ENCODE data around the gene TYRO3. TPM values are rescaled to one million over a fixed set of nuclear protein-coding genes. Genes with fewer than 3 reads are reported as not detected.
A peak's percentile ranks its signal among the peaks of the same experiment; 100 is the strongest.

The TYRO3 gene
- total and polyA plus RNA-seq, 2 of the 13 experiments (the other 11 are each of a cell fraction or from before 2014, with no cell fraction given) = 24.0 to 43.6 TPM

DNA sequence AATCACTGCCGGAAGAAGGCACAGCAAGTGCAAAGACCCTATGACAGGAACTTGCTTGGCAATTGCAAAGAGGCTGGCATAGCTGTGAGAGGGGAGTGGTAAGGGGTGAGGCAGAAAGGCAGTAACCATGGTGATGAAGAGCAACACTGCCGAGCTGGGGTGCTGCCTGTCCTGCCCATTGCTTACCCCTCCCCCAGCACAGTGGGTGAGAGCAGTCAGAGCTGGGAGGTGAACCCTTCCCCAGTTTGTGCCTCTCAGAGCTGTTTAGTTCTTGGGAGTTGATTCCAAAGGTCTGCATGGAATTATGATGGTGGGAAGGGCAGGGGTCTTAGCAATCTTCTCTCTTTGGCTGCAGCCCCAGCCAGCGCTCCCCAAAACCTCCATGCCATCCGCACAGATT lies 8.8 kb downstream of the TYRO3 start (continued):
- TF ChIP-seq, protein P1, sequence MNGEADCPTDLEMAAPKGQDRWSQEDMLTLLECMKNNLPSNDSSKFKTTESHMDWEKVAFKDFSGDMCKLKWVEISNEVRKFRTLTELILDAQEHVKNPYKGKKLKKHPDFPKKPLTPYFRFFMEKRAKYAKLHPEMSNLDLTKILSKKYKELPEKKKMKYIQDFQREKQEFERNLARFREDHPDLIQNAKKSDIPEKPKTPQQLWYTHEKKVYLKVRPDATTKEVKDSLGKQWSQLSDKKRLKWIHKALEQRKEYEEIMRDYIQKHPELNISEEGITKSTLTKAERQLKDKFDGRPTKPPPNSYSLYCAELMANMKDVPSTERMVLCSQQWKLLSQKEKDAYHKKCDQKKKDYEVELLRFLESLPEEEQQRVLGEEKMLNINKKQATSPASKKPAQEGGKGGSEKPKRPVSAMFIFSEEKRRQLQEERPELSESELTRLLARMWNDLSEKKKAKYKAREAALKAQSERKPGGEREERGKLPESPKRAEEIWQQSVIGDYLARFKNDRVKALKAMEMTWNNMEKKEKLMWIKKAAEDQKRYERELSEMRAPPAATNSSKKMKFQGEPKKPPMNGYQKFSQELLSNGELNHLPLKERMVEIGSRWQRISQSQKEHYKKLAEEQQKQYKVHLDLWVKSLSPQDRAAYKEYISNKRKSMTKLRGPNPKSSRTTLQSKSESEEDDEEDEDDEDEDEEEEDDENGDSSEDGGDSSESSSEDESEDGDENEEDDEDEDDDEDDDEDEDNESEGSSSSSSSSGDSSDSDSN (CRISPR knock-in tag; IDR thresholded peaks at IDR 0.05) = no peak
- no peak for TF ChIP-seq SOX5 (CRISPR knock-in tag; IDR thresholded peaks at IDR 0.05; ENCODE audit: borderline replicate concordance)
- no peak for TF ChIP-seq ZNF746 (CRISPR knock-in tag; IDR thresholded peaks at IDR 0.05)
- no peak for TF ChIP-seq ZSCAN20 (CRISPR knock-in tag; IDR thresholded peaks at IDR 0.05; ENCODE audit: borderline replicate concordance)
- 0 out of 2 replicates have a peak, but pooled peaks have one; percentile 3 for TF ChIP-seq NFIC (IDR thresholded peaks at IDR 0.05; ENCODE audit: low read length)
- TF ChIP-seq HES4 (CRISPR knock-in tag; IDR thresholded peaks at IDR 0.05; ENCODE audit: borderline replicate concordance) = no peak
- TF ChIP-seq, protein P2, sequence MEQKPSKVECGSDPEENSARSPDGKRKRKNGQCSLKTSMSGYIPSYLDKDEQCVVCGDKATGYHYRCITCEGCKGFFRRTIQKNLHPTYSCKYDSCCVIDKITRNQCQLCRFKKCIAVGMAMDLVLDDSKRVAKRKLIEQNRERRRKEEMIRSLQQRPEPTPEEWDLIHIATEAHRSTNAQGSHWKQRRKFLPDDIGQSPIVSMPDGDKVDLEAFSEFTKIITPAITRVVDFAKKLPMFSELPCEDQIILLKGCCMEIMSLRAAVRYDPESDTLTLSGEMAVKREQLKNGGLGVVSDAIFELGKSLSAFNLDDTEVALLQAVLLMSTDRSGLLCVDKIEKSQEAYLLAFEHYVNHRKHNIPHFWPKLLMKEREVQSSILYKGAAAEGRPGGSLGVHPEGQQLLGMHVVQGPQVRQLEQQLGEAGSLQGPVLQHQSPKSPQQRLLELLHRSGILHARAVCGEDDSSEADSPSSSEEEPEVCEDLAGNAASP (CRISPR knock-in tag; IDR thresholded peaks at IDR 0.05; ENCODE audit: borderline replicate concordance) = no peak
- TF ChIP-seq, protein P3, sequence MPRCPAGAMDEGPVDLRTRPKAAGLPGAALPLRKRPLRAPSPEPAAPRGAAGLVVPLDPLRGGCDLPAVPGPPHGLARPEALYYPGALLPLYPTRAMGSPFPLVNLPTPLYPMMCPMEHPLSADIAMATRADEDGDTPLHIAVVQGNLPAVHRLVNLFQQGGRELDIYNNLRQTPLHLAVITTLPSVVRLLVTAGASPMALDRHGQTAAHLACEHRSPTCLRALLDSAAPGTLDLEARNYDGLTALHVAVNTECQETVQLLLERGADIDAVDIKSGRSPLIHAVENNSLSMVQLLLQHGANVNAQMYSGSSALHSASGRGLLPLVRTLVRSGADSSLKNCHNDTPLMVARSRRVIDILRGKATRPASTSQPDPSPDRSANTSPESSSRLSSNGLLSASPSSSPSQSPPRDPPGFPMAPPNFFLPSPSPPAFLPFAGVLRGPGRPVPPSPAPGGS (CRISPR knock-in tag; IDR thresholded peaks at IDR 0.05) = no peak
- no peak for TF ChIP-seq ZNF569 (CRISPR knock-in tag; IDR thresholded peaks at IDR 0.05; ENCODE audit: borderline replicate concordance)
- TF ChIP-seq KMT2A (CRISPR knock-in tag; IDR thresholded peaks at IDR 0.05) = no peak
- TF ChIP-seq ZNF816 (CRISPR knock-in tag; IDR thresholded peaks at IDR 0.05; ENCODE audit: borderline replicate concordance) = 0 out of 2 replicates have a peak, but pooled peaks have one; percentile 26
- no peak for TF ChIP-seq RFXANK (CRISPR knock-in tag; IDR thresholded peaks at IDR 0.05)
- no peak for TF ChIP-seq ZNF530 (CRISPR knock-in tag; IDR thresholded peaks at IDR 0.05; ENCODE audit: low read depth)
- no peak for TF ChIP-seq NRL (CRISPR knock-in tag; IDR thresholded peaks at IDR 0.05; ENCODE audit: borderline replicate concordance)
- TF ChIP-seq, protein P4, sequence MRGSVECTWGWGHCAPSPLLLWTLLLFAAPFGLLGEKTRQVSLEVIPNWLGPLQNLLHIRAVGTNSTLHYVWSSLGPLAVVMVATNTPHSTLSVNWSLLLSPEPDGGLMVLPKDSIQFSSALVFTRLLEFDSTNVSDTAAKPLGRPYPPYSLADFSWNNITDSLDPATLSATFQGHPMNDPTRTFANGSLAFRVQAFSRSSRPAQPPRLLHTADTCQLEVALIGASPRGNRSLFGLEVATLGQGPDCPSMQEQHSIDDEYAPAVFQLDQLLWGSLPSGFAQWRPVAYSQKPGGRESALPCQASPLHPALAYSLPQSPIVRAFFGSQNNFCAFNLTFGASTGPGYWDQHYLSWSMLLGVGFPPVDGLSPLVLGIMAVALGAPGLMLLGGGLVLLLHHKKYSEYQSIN (CRISPR knock-in tag; IDR thresholded peaks at IDR 0.05; ENCODE audit: borderline replicate concordance) = no peak
- TF ChIP-seq MTA3 (CRISPR knock-in tag; IDR thresholded peaks at IDR 0.05) = no peak
- TF ChIP-seq BHLHE40 (IDR thresholded peaks at IDR 0.05; ENCODE audit: low read length) = no peak
- no peak for TF ChIP-seq RBM39 (IDR thresholded peaks at IDR 0.05; ENCODE audit: low read depth, low read length, poor library complexity, severe bottlenecking)
- TF ChIP-seq ZNF549 (CRISPR knock-in tag; IDR thresholded peaks at IDR 0.05) = no peak
- TF ChIP-seq EP300 (IDR thresholded peaks at IDR 0.05; ENCODE audit: low read depth in 2 of 2, low read length in 2 of 2) = peak in 1 of 2 experiments; percentile 28; a peak in 1 of 4 replicates
- TF ChIP-seq EP300 (CRISPR knock-in tag; IDR thresholded peaks at IDR 0.05; ENCODE audit: borderline replicate concordance) = no peak
- no peak for TF ChIP-seq ASH2L (IDR thresholded peaks at IDR 0.05; ENCODE audit: insufficient read length, low read depth, low read length)
- no peak for TF ChIP-seq ZFP62 (CRISPR knock-in tag; IDR thresholded peaks at IDR 0.05)
- no peak; the same call in 1 of the 2 replicates for TF ChIP-seq RFX1 (IDR thresholded peaks at IDR 0.05)
- TF ChIP-seq, protein P5, sequence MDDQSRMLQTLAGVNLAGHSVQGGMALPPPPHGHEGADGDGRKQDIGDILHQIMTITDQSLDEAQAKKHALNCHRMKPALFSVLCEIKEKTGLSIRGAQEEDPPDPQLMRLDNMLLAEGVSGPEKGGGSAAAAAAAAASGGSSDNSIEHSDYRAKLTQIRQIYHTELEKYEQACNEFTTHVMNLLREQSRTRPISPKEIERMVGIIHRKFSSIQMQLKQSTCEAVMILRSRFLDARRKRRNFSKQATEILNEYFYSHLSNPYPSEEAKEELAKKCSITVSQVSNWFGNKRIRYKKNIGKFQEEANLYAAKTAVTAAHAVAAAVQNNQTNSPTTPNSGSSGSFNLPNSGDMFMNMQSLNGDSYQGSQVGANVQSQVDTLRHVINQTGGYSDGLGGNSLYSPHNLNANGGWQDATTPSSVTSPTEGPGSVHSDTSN (CRISPR knock-in tag; IDR thresholded peaks at IDR 0.05; ENCODE audit: borderline replicate concordance) = no peak

Measured in HepG2 (cell line).